HG02840 (cell line): ENCODE results near the gene DHRS4L2.
"Not testable (repeated sequence)": the region's sequence is repeated elsewhere in the genome, so short reads cannot be mapped to it uniquely, and the experiment has no call there.

Experiments
- ATAC-seq: cut with Tn5 transposase; IDR thresholded peaks from one replicate; pipeline ENCODE4 v1.9.1; 2021; ENCODE audit warnings: mild to moderate bottlenecking, moderate library complexity, moderate number of reproducible peaks; ENCODE audit not compliant: unreplicated experiment, low FRiP score

Gene DHRS4L2

DNA sequence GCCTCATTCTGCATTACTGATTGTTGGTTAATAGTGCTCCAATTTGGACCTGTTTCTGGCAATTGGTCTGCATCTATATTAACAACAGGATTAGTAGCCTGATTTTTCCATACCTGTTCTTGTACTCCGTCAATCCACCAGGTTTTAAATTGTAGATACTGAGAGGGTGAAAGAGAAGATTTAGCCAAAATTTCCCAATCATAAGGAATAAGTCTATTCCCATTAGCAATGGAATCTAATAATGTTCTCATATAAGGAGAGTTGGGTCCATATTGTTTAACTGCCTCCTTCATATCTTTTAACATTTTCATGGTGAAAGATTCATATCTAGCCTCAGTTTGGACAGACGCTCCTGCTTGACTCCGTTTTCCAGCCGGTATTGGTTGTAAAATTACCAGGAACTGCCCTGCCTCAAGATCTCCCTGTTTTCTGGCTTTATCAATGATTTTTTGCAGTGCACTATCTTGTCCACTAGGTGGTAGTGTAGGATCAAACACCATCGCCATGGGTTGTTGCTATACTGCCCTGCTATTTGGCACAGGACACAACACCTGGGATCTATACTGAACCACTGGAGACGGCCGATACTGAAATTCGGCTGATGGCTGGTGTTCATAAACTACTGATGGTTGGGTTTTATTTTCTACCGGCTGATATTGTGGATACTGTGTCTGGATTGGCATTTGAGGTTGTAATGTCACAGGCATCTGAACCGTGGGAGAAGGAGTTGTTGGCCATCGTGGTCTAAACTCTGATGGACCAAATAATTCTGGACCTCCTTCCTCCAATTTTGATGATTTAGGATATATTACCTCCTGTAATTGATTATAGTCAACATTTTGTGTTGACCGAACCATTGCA lies 25.2 kb downstream of the DHRS4L2 start:
- no peak for ATAC-seq

DNA sequence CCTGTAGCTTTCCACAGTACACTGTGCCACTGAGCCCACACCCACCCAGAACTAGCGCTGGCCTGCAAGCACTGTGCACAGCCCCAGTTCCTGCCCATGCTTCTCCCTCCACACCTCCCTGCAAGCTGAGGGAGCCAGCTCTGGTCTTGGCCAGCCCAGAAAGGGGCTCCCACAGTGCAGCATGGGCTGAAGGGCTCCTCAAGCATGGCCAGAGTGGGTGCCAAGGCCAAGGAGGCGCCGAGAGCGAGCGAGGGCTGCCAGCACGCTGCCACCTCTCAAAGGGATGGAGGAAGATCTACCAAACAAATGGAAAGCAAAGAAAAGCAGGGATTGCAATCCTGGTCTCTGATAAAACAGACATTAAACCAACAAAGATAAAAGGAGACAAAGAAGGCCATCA lies 27.0 kb downstream of the DHRS4L2 start:
- ATAC-seq, result not testable (repeated sequence)

DNA sequence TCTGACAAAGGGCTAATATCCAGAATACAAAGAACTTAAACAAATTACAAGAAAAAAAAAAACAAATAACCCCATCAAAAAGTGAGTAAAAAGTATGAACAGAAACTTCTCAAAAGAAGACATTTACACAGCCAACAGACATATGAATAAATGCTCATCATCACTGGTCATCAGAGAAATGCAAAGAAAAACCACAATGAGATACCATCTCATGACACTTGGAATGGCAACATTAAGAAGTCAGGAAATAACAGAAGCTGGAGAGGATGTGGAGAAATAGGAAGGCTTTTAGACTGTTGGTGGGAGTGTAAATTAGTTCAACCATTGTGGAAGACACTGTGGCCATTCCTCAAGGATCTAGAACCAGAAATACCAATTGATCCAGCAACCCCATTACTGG lies 30.2 kb downstream of the DHRS4L2 start:
- ATAC-seq, result not testable (repeated sequence)

DNA sequence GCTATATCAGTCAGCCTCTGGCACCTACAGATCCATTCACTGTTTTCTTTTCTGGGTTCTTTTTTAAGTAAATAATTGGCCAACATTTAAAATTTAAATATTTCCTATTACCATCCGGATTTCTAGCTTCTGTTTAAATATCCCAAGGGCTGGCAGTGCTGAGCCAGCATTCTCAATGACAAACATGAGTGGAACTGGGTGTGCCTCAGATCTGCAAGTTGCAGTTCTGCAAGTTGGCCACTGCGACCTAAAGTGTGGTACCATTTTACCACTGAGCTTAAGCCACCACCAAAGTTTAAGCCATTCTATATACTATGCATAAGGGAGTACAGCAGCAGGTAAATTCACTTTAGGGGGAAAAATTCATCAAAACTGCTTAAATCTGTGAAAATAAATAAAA lies 31.2 kb downstream of the DHRS4L2 start:
- not testable (repeated sequence) for ATAC-seq

DNA sequence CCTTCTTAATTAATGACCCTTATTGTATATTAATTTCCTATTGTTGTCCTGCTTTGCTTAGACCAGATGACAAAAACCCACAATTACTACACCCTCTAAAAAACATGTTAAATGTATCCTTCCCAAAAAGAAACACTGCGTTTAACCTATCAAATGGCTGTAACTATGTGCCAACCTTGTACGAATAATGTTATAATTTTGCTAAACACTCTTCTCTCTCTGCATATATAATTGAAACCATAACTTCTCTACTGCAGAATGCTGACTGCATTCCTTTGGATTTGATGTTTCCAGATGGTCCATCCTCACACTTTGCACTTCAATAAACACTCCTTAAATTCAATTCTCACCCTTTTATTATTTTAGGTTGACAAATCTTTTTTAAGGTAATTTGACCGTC lies 31.8 kb downstream of the DHRS4L2 start:
- ATAC-seq, result not testable (repeated sequence)

DNA sequence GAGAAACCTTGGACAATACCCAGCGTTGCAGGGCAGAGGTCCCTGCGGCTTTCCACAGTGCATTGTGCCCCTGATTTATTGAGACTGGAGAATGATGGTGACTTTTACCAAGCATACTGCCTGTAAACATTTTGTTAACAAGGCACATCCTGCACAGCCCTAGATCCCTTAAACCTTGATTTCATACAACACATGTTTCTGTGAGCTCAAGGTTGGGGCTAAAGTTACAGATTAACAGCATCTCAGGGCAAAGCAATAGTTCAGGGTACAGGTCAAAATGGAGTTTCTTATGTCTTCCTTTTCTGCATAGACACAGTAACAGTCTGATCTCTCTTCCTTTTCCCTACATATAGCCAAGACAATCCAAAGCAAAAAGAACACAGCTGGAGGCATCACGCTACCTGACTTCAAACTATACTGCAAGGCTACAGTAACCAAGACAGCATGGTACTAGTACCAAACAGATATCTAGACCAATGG lies 36.2 kb downstream of the DHRS4L2 start:
- ATAC-seq, result not testable (repeated sequence)

DNA sequence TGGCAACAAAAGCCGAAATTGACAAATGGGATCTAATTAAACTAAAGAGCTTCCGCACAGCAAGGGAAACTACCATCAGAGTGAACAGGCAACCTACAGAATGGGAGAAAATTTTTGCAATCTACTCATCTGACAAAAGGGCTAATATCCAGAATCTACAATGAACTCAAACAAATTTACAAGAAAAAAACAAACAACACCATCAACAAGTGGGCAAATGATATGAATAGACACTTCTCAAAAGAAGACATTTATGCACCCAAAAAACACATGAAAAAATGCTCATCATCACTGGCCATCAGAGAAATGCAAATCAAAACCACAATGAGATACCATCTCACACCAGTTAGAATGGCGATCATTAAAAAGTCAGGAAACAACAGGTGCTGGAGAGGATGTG lies 41.0 kb downstream of the DHRS4L2 start:
- not testable (repeated sequence) for ATAC-seq

DNA sequence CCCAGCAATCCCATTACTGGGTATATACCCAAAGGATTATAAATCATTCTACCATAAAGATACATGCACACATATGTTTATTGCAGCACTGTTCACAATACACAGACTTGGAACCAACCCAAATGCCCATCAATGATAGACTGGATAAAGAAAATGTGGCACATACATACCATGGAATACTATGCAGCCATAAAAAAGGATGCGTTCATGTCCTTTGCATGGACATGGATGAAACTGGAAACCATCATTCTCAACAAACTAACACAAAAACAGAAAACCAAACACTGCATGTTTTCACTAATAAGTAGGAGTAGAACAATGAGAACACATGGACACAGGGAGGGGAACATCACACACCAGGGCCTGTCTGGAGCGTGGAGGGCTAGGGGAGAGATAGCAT lies 42.6 kb downstream of the DHRS4L2 start:
- ATAC-seq, result not testable (repeated sequence)

DNA sequence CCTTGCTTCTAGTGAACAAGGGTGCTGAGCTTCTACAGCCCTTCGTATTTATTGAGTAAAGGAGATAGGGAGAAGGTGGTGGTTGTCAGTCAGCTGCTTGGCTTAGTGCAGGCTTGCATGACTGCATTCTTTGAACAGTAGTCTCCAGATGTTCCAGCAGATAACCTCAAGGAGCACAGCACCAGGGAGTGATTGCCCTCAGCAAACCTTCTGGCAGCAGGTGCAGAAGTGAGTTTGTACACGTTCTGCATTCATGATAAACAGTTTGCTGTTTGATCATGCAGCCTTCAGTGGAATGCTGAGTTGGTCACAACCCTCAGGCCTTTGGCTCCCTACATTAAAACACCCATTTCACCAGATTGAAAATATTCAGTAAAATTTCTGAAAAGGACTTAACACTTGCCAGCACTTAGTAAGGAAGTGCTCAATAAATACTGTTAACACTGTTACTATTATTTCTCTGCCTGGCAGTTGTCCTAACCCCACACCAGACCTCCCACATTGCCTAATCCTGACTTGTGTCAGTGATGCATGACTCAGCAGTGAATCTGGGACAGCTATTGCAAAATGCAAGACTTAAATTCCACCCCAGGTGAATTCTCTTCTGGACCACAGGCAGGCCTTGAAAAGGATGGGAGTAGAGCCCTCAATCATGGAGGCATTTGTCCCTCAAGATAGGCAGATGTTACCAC lies 44.1 kb downstream of the DHRS4L2 start:
- ATAC-seq, result no peak

DNA sequence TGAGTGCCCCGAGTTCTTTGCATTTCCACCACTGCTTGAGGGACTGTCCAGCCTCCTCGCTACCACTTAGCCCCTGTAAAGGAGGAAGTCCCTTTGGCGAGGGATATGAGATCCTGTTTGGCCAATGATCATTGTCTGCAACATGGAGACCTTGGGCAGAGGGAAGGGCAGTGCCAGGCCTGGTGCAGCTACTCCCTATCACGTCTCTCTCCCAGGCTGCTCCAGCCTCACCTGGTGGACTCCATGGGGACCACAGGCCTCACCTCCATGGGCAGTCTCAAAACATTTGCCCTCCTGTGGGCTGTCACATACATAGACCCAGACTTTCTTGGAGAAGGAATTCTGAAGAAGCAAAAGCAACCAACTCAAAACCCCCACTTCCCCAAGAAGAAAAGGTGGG lies 47.0 kb downstream of the DHRS4L2 start:
- ATAC-seq, result not testable (repeated sequence)

DNA sequence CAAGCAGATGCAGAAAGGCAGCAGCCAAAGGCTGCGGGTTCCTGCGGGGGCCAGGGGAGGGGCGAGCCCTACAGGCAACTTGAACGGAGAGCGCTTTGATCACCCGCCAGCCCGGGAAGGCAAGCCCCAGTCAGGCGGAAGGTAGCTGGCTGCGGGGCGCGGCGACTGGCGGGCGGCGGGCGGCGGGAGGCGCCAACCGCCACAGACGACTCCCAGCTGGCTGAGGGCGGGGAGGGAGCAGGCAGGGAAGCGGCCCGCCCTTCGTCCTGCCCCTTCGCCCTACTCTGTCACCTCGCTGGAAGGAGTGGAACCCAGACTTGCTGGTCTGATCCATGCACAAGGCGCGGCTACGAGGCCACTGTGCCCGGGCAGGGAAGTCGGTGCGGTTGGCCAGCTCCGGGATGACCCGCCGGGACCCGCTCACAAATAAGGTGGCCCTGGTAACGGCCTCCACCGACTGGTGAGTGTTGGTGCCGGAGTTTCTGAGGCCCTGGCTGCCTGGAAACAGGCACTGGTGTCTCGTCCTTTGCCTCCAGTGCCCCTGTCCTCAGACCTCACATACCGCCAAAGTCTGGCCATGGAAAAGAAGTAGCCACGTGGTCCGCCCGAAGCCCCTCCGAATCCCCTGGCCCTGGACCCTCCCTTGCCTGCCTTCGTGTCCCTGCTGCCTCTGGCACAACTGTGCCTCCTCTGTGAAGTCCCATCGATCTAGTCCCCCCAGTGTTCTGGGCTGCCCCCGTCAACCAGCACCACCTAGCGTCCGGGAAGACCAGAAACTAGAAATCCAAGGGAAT lies 47.6 kb downstream of the DHRS4L2 start:
- no peak for ATAC-seq

DNA sequence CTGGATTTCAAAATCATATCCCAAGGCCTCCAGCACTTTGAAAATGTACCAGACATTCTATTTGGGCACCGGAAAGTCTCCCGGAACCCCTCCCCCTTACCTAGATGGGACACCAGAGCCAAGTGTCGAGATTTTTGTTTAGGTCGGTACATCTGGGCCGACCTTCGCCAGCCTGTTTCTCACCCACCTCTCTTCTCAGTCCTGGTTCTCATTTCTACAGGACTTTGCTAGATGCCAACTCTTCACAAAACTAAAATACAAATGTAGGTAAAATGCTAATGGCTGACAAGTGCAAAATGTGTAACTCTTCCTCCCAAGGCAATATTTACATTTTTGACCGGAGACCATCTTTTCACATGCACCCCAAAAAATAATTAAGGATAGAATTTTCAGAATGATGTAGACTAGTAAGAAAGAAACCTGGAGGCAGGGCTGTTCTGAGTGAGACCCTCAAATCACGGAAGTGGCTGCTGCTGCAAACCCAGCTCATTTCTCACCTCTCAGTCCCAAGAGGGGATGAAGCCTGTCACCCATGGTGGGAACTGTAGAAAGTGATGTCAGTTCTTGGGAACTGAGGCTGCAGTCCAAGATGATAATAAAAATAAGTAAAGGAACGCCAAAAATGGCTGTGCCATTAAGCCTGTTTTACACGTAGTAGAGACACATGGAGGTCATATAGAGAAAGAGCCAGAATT lies 48.4 kb downstream of the DHRS4L2 start:
- ATAC-seq, result not testable (repeated sequence)

DNA sequence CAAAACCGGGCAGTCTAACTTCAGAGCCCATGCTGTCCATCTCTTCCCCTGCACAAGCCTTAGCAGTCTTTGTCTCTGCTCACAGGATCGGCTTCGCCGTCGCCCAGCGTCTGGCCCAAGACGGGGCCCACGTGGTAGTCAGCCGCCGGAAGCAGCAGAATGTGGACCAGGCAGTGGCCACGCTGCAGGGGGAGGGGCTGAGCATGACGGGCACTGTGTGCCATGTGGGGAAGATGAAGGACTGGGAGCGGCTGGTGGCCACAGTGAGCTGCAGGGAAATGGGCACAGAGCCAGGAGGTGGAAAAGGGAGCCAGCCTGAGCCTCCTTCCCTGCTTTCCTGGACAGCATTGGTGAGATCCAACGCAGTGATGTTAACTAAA lies 48.9 kb downstream of the DHRS4L2 start:
- ATAC-seq, result no peak

DNA sequence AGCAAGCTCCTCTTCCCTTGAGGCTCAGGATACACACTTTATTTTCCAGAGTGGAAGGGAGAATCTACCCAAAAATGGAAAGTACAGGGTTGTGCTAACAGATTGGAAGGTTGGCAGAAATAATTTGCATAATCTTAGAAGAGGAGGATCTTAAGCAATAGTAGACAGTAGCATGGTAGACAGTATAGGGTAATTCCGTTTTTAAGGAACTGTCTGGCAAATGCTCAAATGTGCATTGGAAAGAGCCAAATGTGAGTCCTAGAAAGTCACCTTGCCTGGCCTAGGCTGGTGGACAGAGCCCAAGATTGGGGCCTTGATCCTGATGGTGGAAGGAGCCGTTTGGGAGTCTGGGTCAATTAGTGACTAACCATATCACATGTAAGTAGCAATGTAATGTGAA lies 50.0 kb downstream of the DHRS4L2 start:
- ATAC-seq, result no peak

DNA sequence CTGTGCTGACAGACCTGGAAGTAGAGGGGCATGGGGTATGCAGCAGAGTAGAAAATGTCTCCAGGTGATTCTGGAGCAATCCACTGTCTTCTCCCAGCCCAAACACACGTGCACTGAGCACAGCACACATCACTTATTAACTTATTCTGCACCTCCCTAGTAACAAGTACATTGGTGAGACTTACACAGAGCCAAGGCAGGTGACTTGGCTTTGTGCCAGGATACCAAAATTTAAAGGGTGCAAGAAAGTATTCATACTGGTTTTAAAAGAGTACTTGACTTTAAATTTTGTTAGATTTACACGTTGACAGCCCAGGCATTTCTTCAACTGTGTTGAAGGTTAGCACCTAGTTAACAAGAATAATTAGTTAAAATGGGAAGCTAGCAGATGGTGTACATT lies 52.0 kb downstream of the DHRS4L2 start:
- ATAC-seq, result no peak

DNA sequence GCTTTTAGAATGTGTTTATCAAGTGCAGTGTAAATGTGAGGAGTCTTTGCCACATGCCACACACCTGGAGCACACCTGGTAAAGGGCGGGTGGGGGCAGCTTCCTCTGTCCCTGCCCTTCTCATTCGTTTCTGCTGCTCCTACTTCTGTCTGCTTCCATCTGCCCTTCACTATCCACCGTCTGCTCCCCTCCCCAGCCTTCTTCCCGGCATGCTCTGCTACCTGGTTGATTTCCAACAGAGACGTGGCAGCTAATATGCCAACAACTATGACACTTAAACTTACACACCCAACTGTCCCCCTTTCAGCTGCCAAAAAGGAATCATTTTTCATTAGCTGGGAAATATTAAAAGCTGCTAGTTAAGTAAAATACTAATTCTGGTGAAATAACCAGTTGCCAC lies 54.0 kb downstream of the DHRS4L2 start:
- ATAC-seq, result no peak

DNA sequence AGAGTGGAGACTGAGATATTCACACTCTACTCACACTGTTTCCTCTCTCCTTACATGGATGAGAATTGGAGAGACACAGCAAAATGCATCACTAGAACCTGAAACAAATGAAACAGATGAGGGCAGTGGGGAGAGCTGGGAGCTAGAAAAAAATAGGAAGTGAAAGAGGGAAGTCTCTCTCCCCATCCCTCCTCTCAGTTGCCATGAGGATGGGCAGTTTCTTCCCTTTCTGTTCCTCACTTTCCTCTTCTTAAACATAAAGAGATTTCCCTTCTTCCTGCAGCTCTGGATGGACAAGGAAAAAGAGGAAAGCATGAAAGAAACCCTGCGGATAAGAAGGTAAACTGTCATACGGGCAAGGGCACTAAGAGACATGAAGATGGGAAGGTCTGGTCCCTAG lies 60.3 kb downstream of the DHRS4L2 start:
- not testable (repeated sequence) for ATAC-seq

DNA sequence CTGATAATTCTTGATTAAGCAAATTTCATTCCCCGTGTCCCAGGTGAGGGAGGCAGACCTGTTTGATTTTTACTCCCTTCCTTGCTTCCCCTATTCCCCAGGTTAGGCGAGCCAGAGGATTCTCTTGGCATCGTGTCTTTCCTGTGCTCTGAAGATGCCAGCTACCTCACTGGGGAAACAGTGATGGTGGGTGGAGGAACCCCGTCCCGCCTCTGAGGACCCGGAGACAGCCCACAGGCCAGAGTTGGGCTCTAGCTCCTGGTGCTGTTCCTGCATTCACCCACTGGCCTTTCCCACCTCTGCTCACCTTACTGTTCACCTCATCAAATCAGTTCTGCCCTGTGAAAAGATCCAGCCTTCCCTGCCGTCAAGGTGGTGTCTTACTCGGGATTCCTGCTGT lies 62.0 kb downstream of the DHRS4L2 start:
- not testable (repeated sequence) for ATAC-seq

DNA sequence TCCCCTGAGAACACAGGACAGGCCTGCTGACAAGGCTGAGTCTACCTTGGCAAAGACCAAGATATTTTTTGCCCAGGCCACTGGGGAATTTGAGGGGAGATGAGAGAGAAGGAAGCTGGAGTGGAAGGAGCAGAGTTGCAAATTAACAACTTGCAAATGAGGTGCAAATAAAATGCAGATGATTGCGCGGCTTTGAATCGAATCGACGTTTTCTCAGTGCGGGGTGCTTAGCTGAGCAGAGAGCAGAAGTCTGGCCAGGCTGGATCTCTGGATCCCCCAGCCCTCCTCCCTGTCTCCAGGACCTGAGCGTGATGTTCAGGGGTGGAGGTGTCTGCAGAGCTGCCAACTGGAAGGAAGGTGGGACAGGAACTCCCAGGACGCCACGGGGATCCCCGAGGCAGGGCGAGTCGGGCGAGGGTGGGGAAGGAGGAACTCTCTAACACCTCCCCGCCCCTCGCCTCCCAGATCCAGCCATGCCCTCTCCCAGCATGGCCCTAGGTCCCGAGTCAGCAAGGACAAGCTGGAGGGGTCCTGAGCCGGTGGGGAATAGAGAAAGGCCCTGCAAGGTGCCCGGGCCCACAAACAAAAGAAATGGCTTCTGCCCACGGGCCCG lies 62.6 kb downstream of the DHRS4L2 start:
- peak; percentile 13 for ATAC-seq
